RWPE2 (cell line): ENCODE data around the gene FGF16.

Experiments
- ATAC-seq: fragments of 200-7000 bp; cut with Tn5 transposase; 3 replicates; pipeline ENCODE4 v1.9.1; 2021; ENCODE audit warnings: low read depth
- DNase-seq: peaks from one replicate; pipeline ENCODE4 v3.0.0-alpha.2; 2020; ENCODE audit warnings: low spot score
- H3K27ac ChIP-seq: fragments of 450-650 bp; 2 replicates; pipeline ENCODE4 v1.5.1; 2017; ENCODE audit warnings: mild to moderate bottlenecking; ENCODE audit not compliant: poor library complexity, severe bottlenecking
- H3K27me3 ChIP-seq: fragments of 250-450 bp; sonication (Bioruptor Pico); 2 replicates; pipeline ENCODE4 v1.5.1; 2021; ENCODE audit warnings: mild to moderate bottlenecking, moderate library complexity; ENCODE audit not compliant: insufficient read depth, poor library complexity, severe bottlenecking
- H3K36me3 ChIP-seq: fragments of 250-450 bp; sonication (Bioruptor Pico); 2 replicates; pipeline ENCODE4 v1.5.1; 2020; ENCODE audit warnings: low read depth, mild to moderate bottlenecking, moderate library complexity
- H3K4me1 ChIP-seq: fragments of 250-450 bp; sonication (Bioruptor Pico); 2 replicates; pipeline ENCODE4 v1.5.1; 2021; ENCODE audit warnings: mild to moderate bottlenecking, moderate library complexity; ENCODE audit not compliant: insufficient read depth, poor library complexity, severe bottlenecking
- H3K4me3 ChIP-seq: fragments of 250-450 bp; sonication (Bioruptor Pico); 2 replicates; pipeline ENCODE4 v1.5.1; 2021; ENCODE audit warnings: mild to moderate bottlenecking, moderate library complexity; ENCODE audit not compliant: severe bottlenecking
- H3K9me3 ChIP-seq: fragments of 250-450 bp; sonication (Bioruptor Pico); 2 replicates; pipeline ENCODE4 v1.5.1; 2021; ENCODE audit warnings: mild to moderate bottlenecking, moderate library complexity; ENCODE audit not compliant: severe bottlenecking
- CTCF ChIP-seq: fragments of 450-650 bp; IDR thresholded peaks from one replicate; pipeline ENCODE4 v1.5.1; 2017; ENCODE audit warnings: mild to moderate bottlenecking, moderate library complexity; ENCODE audit not compliant: poor library complexity, severe bottlenecking

Gene FGF16

GRCh38 chrX:77415161-77415560 is 32.0 kb upstream of the FGF16 start:
- Histone ChIP-seq H3K36me3 (no peaks in the 10 kb centered on the region), H3K4me3 (no peak overlapping the region), H3K4me1 (no peaks in the 10 kb centered on the region), H3K27ac (no peak overlapping the region), H3K27me3 (no peaks in the 10 kb centered on the region), H3K9me3 (no peaks in the 10 kb centered on the region)
- peak; percentile 21 for TF ChIP-seq CTCF
- no peak for ATAC-seq
- no peak for DNase-seq

GRCh38 chrX:77415882-77416281 is 31.3 kb upstream of the FGF16 start:
- Histone ChIP-seq H3K27me3 (no peaks in the 10 kb centered on the region), H3K27ac (no peak overlapping the region), H3K9me3 (no peaks in the 10 kb centered on the region), H3K4me3 (no peak overlapping the region), H3K4me1 (no peaks in the 10 kb centered on the region), H3K36me3 (no peaks in the 10 kb centered on the region)
- ATAC-seq = no peak
- DNase-seq = no peak
- no peak for TF ChIP-seq CTCF

- no peak for TF ChIP-seq CTCF
- ATAC-seq (no peak), DNase-seq (no peak)
- no peaks in the 10 kb centered on the region for H3K36me3 ChIP-seq
- H3K27ac ChIP-seq = no peak overlapping the region
- H3K27me3 ChIP-seq = no peaks in the 10 kb centered on the region
- H3K4me1 ChIP-seq = peaks cover 3% of the 10 kb centered on the region
- no peaks in the 10 kb centered on the region for H3K9me3 ChIP-seq
- H3K4me3 ChIP-seq = no peak overlapping the region
Measured at GRCh38 chrX:77422891-77423648, 24.1 kb upstream of the FGF16 start.

GRCh38 chrX:77426811-77427210 is 20.4 kb upstream of the FGF16 start:
- Histone ChIP-seq H3K4me1 (peaks cover 3% of the 10 kb centered on the region), H3K9me3 (no peaks in the 10 kb centered on the region), H3K27ac (no peak overlapping the region), H3K4me3 (no peak overlapping the region), H3K27me3 (no peaks in the 10 kb centered on the region), H3K36me3 (no peaks in the 10 kb centered on the region)
- ATAC-seq (peak; percentile 91), DNase-seq (no peak)
- no peak for TF ChIP-seq CTCF

- Histone ChIP-seq H3K9me3 (no peaks in the 10 kb centered on the region), H3K27me3 (no peaks in the 10 kb centered on the region), H3K27ac (no peak overlapping the region), H3K4me3 (no peak overlapping the region), H3K36me3 (no peaks in the 10 kb centered on the region), H3K4me1 (peaks cover 3% of the 10 kb centered on the region)
- no peak for ATAC-seq
- TF ChIP-seq CTCF = no peak
- no peak for DNase-seq
Measured at GRCh38 chrX:77427611-77428010, 19.6 kb upstream of the FGF16 start.
